SIG-M5 treated with dmso at 0.1 percent for 504 hours (cell line): Measurements from ENCODE around the gene FLT1.

ENCODE experiments used
- DNase-seq: peaks from one replicate; lab custom pipeline; 2025; ENCODE audit not compliant: unreplicated experiment; lab: John Stamatoyannopoulos, UW

FLT1 gene

GRCh38 chr13:28490061-28490460 lies 4.9 kb downstream of the FLT1 start:
- DNase-seq = no peak

GRCh38 chr13:28489524-28489931 lies 5.4 kb downstream of the FLT1 start:
- DNase-seq = peak; percentile 44

- peak; percentile 43 for DNase-seq
These were observed 6.4 kb downstream of the FLT1 start for GRCh38 chr13:28488376-28489005.

GRCh38 chr13:28485996-28486543 lies 8.9 kb downstream of the FLT1 start:
- DNase-seq = peak; percentile 81

GRCh38 chr13:28485551-28485950 lies 9.4 kb downstream of the FLT1 start:
- DNase-seq = peak; percentile 95

GRCh38 chr13:28485097-28485496 lies 9.8 kb downstream of the FLT1 start:
- no peak for DNase-seq

GRCh38 chr13:28483313-28483931 lies 11.5 kb downstream of the FLT1 start:
- no peak for DNase-seq

- DNase-seq = no peak
These were observed 15.9 kb downstream of the FLT1 start for GRCh38 chr13:28479005-28479404.

- no peak for DNase-seq
These were observed 16.8 kb downstream of the FLT1 start for GRCh38 chr13:28478127-28478526.

- no peak for DNase-seq
These were observed 17.3 kb downstream of the FLT1 start for GRCh38 chr13:28477709-28477973.

GRCh38 chr13:28476919-28477708 lies 17.8 kb downstream of the FLT1 start:
- no peak for DNase-seq

GRCh38 chr13:28475916-28476725 lies 18.8 kb downstream of the FLT1 start:
- DNase-seq = peak; percentile 75

GRCh38 chr13:28474491-28475134 lies 20.3 kb downstream of the FLT1 start:
- DNase-seq = peak; percentile 25

- no peak for DNase-seq
These were observed 21.9 kb downstream of the FLT1 start for GRCh38 chr13:28473044-28473443.

GRCh38 chr13:28471421-28471820 lies 23.5 kb downstream of the FLT1 start:
- no peak for DNase-seq

- DNase-seq = no peak
These were observed 24.6 kb downstream of the FLT1 start for GRCh38 chr13:28470296-28470695.

GRCh38 chr13:28469316-28469715 lies 25.6 kb downstream of the FLT1 start:
- DNase-seq = no peak

GRCh38 chr13:28468023-28468915 lies 26.7 kb downstream of the FLT1 start:
- DNase-seq = peak; percentile 99

GRCh38 chr13:28467034-28467433 lies 27.9 kb downstream of the FLT1 start:
- DNase-seq = no peak

- DNase-seq = no peak
These were observed 28.8 kb downstream of the FLT1 start for GRCh38 chr13:28466151-28466550.
